Sigmoid colon (tissue), 7 donors: ENCODE measurements around the gene OTUD1. TPM values are rescaled to one million over a fixed set of nuclear protein-coding genes. Genes with fewer than 3 reads are reported as not detected.

Source experiments
- DNase-seq: peaks from one replicate; pipeline ENCODE4 v3.0.0-alpha.2; 2019
- H3K27ac ChIP-seq, 4 donors: fragments of 200-600 bp; sonication (generic); one replicate each; pipeline ENCODE4 v1.5.1; 2016 to 2019; ENCODE audit warnings: mild to moderate bottlenecking in 1 of 4
- H3K27me3 ChIP-seq, 3 donors: fragments of 200-600 bp; sonication (generic); one replicate each; pipeline ENCODE4 v1.5.1; 2019; ENCODE audit warnings: mild to moderate bottlenecking in 1 of 3
- H3K36me3 ChIP-seq, 4 donors: fragments of 200-600 bp; sonication (generic); one replicate each; pipeline ENCODE4 v1.5.1; 2016 to 2019
- H3K4me1 ChIP-seq, 4 donors: fragments of 200-600 bp; sonication (generic); one replicate each; pipeline ENCODE4 v1.5.1; 2017 to 2019
- H3K4me3 ChIP-seq, 4 donors: fragments of 200-600 bp; sonication (generic); one replicate each; pipeline ENCODE4 v1.5.1; 2017 to 2019; ENCODE audit warnings: mild to moderate bottlenecking in 2 of 4, moderate library complexity in 1 of 4
- H3K9me3 ChIP-seq, 4 donors: fragments of 200-600 bp in 3 of 4; sonication (generic) in 3 of 4; one replicate each; pipeline versions ENCODE4 v1.5.1 to v1.6.1; 2013 to 2019
- CTCF ChIP-seq, 4 experiments: fragments of 450-650 bp in 3 of 4; fragments of 200-600 bp in 1 of 4; IDR thresholded peaks; one replicate each; pipeline ENCODE4 v1.5.1; 2016 to 2019; ENCODE audit warnings: antibody characterized with exemption in 4 of 4, mild to moderate bottlenecking in 3 of 4, moderate library complexity in 2 of 4
- EP300 ChIP-seq, 4 donors: sonication (generic); formaldehyde crosslinking; IDR thresholded peaks; one replicate each; pipeline ENCODE4 v1.6.1; 2017; ENCODE audit warnings: antibody characterized with exemption in 4 of 4
- POLR2A ChIP-seq, 2 donors: fragments of 450-650 bp; IDR thresholded peaks; one replicate each; pipeline ENCODE4 v1.6.1; 2016; ENCODE audit warnings: antibody characterized with exemption in 2 of 2, mild to moderate bottlenecking in 2 of 2, moderate library complexity in 2 of 2
- POLR2AphosphoS5 ChIP-seq, 4 donors: sonication (generic); formaldehyde crosslinking; IDR thresholded peaks; one replicate each; pipeline ENCODE4 v1.6.1; 2017; ENCODE audit warnings: antibody characterized with exemption in 4 of 4
- WGBS, 2 donors: extraction: QIAGEN DNeasy Blood & Tissue Kit; methylation state at CpG; one replicate each; pipeline ENCODE4 v1.1.7; 2013; 5-methylcytosine and 5-hydroxymethylcytosine counted together
- intact Hi-C: fragments of 100-400 bp; cut with DNase I; formaldehyde crosslinking; loops from one replicate; pipeline ENCODE4 v1.15.1; 2023
- polyA plus RNA-seq, 3 donors: library from polyadenylated mRNA; stranded (reverse); fragments of 200-250 nt; gene quantifications; one replicate each; pipeline ENCODE4 v1.2.3, GENCODE V29; 2013
- total RNA-seq, 4 donors: library from RNA; depleted of rRNA; stranded (reverse); fragments of >200 nt; gene quantifications; one replicate each; pipeline ENCODE4 v1.1.0, GENCODE V29; 2016
- donor health status: healthy with polysubstance abuse.
- donor health status: Bipolar disorder and iron deficiency.
- donor health status: healthy.

Gene OTUD1
- total and polyA plus RNA-seq, 7 donors = 6.7 to 19.2 (median 13.2) TPM

GRCh38 chr10:23437963-23438546 lies 820 bp upstream of the OTUD1 start:
- 94 to 97% methylated on average over 20 of the region's 20 CpGs for WGBS, 2 donors
- H3K27ac ChIP-seq = peak overlapping the region; percentile 85 to 99 (median 96)
- no peaks in the 10 kb centered on the region for H3K9me3 ChIP-seq
- TF ChIP-seq EP300 (IDR thresholded peaks at IDR 0.05) (no peak), CTCF (IDR thresholded peaks at IDR 0.05) (no peak), POLR2AphosphoS5 (IDR thresholded peaks at IDR 0.05) (no peak), POLR2A (IDR thresholded peaks at IDR 0.05) (no peak)
- no peak for DNase-seq
- H3K4me1 ChIP-seq = peaks cover 0 to 26% (median 23%) of the 10 kb centered on the region in 4 donors
- peak overlapping the region; percentile 22 to 98 (median 84) for H3K4me3 ChIP-seq
- H3K27me3 ChIP-seq = no peaks in the 10 kb centered on the region
- intact Hi-C loops = loop anchor here (2.0 to 10.0 kb wide), 5 partner anchors 93 to 1903 kb away; partner anchors contain the start of genes C10orf67, ENKUR, MLLT10 and MSRB2
- no peaks in the 10 kb centered on the region for H3K36me3 ChIP-seq

- Histone ChIP-seq H3K4me3 (peak overlapping the region; percentile 77 to 98 (median 84)), H3K4me1 (peaks cover 0 to 35% (median 31%) of the 10 kb centered on the region in 4 donors), H3K9me3 (no peaks in the 10 kb centered on the region), H3K36me3 (peaks cover 0 to 7% (median 0%) of the 10 kb centered on the region in 4 donors), H3K27me3 (no peaks in the 10 kb centered on the region), H3K27ac (peak overlapping the region; percentile 96 to 99 (median 96))
- intact Hi-C loops = loop anchor here (2.0 to 10.0 kb wide), 5 partner anchors 95 to 1905 kb away; partner anchors contain the start of genes C10orf67, ENKUR, MLLT10 and MSRB2
- WGBS, 2 donors = 1% methylated on average over 80 of the region's 80 CpGs
- peak; percentile 66 for DNase-seq
- no peak for TF ChIP-seq CTCF (IDR thresholded peaks at IDR 0.05)
- TF ChIP-seq EP300 (IDR thresholded peaks at IDR 0.05) = no peak
- no peak for TF ChIP-seq POLR2AphosphoS5 (IDR thresholded peaks at IDR 0.05)
These were observed 631 bp downstream of the OTUD1 start for GRCh38 chr10:23439452-23439960.

- intact Hi-C loops = loop anchor here (2.0 to 10.0 kb wide), 7 partner anchors 95 to 1905 kb away; partner anchors contain the start of genes C10orf67, DNAJC1, ENKUR and MLLT10
- H3K4me1 ChIP-seq = peaks cover 0 to 35% (median 31%) of the 10 kb centered on the region in 4 donors
- H3K27me3 ChIP-seq = no peaks in the 10 kb centered on the region
- H3K4me3 ChIP-seq = peak overlapping the region; percentile 77 to 98 (median 84)
- peak; percentile 65 for DNase-seq
- WGBS, 2 donors = 1 to 3% methylated on average over 73 of the region's 73 CpGs
- peaks cover 0 to 7% (median 0%) of the 10 kb centered on the region in 4 donors for H3K36me3 ChIP-seq
- no peak for TF ChIP-seq POLR2AphosphoS5 (IDR thresholded peaks at IDR 0.05)
- TF ChIP-seq EP300 (IDR thresholded peaks at IDR 0.05) = no peak
- TF ChIP-seq POLR2A (IDR thresholded peaks at IDR 0.05) = no peak
- TF ChIP-seq CTCF (IDR thresholded peaks at IDR 0.05) = no peak
- peak overlapping the region; percentile 96 to 99 (median 96) for H3K27ac ChIP-seq
- no peaks in the 10 kb centered on the region for H3K9me3 ChIP-seq
These were observed 1.4 kb downstream of the OTUD1 start for GRCh38 chr10:23439961-23440889.

GRCh38 chr10:23441251-23441650 lies 2.4 kb downstream of the OTUD1 start:
- H3K9me3 ChIP-seq = no peaks in the 10 kb centered on the region
- WGBS, 2 donors = 80 to 84% methylated on average over 3 of the region's 3 CpGs
- peaks cover 0 to 35% (median 31%) of the 10 kb centered on the region in 4 donors for H3K4me1 ChIP-seq
- no peak for DNase-seq
- H3K27me3 ChIP-seq = no peaks in the 10 kb centered on the region
- H3K36me3 ChIP-seq = peaks cover 0 to 7% (median 0%) of the 10 kb centered on the region in 4 donors
- peak overlapping the region; percentile 77 to 98 (median 84) for H3K4me3 ChIP-seq
- intact Hi-C loops = loop anchor here (5.0 to 10.0 kb wide), 2 partner anchors 1274 to 1439 kb away; partner anchors contain the start of gene DNAJC1
- H3K27ac ChIP-seq = peak overlapping the region in 3 of 4 donors; percentile 96 to 97 (median 96)
- no peak for TF ChIP-seq POLR2AphosphoS5 (IDR thresholded peaks at IDR 0.05)
